ENCODE results near the gene MCM9. TPM values are rescaled to one million over a fixed set of nuclear protein-coding genes. Genes with fewer than 3 reads are reported as not detected.

Gene MCM9
- total and polyA plus RNA-seq, 2 of the 4 experiments (the other 2 are of a cell fraction), result 3.5 to 7.2 TPM

GRCh38 chr6:118965843-118966370 is 30.9 kb upstream of the MCM9 start:
- Histone ChIP-seq H3K27ac (ENCODE audit: insufficient read depth, low read length) (no peak overlapping the region), H3K9me1 (ENCODE audit: insufficient read depth, low read length) (no peaks in the 10 kb centered on the region), H2BK15ac (ENCODE audit: low read depth, low read length) (no peak overlapping the region), H3K9ac (ENCODE audit: low read depth, low read length) (no peak overlapping the region), H3K27me3 (ENCODE audit: control insufficient read depth, insufficient read depth, low read length) (peaks cover 2% of the 10 kb centered on the region; the same call in 1 of the 2 replicates), H2BK5ac (ENCODE audit: low read depth, low read length, poor library complexity, severe bottlenecking) (no peak overlapping the region), H3K18ac (ENCODE audit: low read depth, low read length) (no peak overlapping the region), H2BK120ac (ENCODE audit: low read depth, low read length) (no peak overlapping the region), H3K36me3 (ENCODE audit: control insufficient read depth, insufficient read depth, low read length) (no peaks in the 10 kb centered on the region), H3K9me3 (ENCODE audit: control insufficient read depth, insufficient read depth, low read length) (no peaks in the 10 kb centered on the region), H3K23ac (ENCODE audit: low read depth, low read length) (no peak overlapping the region), H3K56ac (ENCODE audit: extremely low read depth, insufficient read depth, low read length) (no peak overlapping the region), H3K4me2 (ENCODE audit: low read depth, low read length) (no peak overlapping the region), H3K4me3 (ENCODE audit: insufficient read depth, low read depth, low read length) (no peak overlapping the region), H2AK5ac (ENCODE audit: low read depth, low read length) (no peak overlapping the region), H3K4me1 (ENCODE audit: control insufficient read depth, insufficient read depth, low read length) (no peaks in the 10 kb centered on the region), H4K8ac (ENCODE audit: low read depth in 2 of 2, low read length in 2 of 2) (no peak overlapping the region), H4K5ac (ENCODE audit: low read depth, low read length) (no peak overlapping the region), H2AK9ac (replicated peaks; ENCODE audit: low read depth, low read length, poor library complexity) (no peak overlapping the region), H3K4ac (ENCODE audit: low read depth, low read length) (no peak overlapping the region), H2BK20ac (ENCODE audit: low read depth, low read length) (no peak overlapping the region), H3K79me1 (ENCODE audit: low read depth in 1 of 2, low read length in 2 of 2) (no peaks in the 10 kb centered on the region), H4K91ac (ENCODE audit: insufficient read depth, low read depth, low read length) (no peak overlapping the region), H4K20me1 (ENCODE audit: insufficient read depth, low read length) (no peaks in the 10 kb centered on the region), H2AFZ (replicated peaks; ENCODE audit: low read length, poor library complexity) (no peak overlapping the region), H3K14ac (replicated peaks; ENCODE audit: low read depth, low read length) (no peak overlapping the region)
- ChIA-PET CTCF (no interaction called here), POLR2A (ENCODE audit: unreplicated experiment) (no interaction called here)
- WGBS, 2 experiments (ENCODE audit: extremely low coverage in 2 of 2, insufficient read length in 1 of 2), result no CpG with 5 or more reads among the region's 2 CpGs
- dilution Hi-C loops (cut with HindIII; ENCODE audit: low sequenced_read_pairs, unreplicated experiment) (no loop called here), in situ Hi-C loops (cut with MboI; ENCODE audit: low sequenced_read_pairs) (loop anchor here (5.0 kb wide), 1 partner anchor 151 kb away; no protein-coding TSS in a partner anchor), intact Hi-C loops (cut with micrococcal nuclease) (loop anchor here (5.0 kb wide), 1 partner anchor 386 kb away; no protein-coding TSS in a partner anchor)
- DNase-seq, result no peak
- no peak for TF ChIP-seq NFE2L2 (IDR thresholded peaks at IDR 0.05; ENCODE audit: low read depth, low read length)
- no peak for ATAC-seq (ENCODE audit: low read depth)
- no TSS peak for BruUV-seq (replicated peaks)

All from IMR-90 (cell line).